ENCODE measurements around the gene AGMO.

The AGMO gene

DNA sequence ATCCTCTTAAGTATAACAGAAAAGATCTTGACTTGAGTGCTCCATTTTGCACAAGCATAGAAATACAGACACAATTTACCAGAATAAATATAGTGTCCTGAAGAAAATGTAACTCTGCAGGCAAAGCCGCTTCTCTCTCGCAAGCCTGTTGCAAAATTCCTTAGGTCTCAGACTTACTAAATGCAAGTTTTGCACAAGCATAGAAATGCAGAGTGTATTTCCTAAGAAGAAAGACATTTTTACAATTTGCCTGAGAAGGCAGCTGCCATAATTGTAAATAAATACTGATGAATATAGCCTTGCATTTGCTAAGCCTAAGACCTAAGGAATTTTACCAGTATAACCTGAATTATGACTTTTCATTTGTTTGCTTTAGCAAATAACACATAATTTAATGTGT is 67.1 kb downstream of the AGMO start:
- DNase-seq, result no peak

- no peak for DNase-seq
Observed at GRCh38 chr7:15491361-15491760, 70.5 kb downstream of the AGMO start.

DNA sequence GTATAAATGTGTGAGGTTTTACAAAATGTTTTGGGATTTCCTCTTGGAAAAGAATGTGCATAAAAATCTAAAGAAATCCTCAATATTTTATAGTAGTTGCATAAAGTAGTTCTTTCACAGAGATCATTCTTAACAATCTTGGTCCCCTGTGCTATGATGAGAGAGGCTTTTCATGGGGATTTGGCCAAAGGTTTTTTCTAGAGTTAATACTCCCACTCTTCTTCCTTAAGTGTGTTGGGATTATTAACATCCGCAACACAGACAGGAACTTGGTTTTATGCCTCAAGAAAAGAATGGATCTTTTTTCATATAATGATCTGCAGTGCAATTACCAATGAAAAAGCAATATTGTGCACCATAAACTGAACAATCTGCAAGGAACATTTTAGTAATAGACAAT is 71.5 kb downstream of the AGMO start:
- no peak for DNase-seq

- DNase-seq, result no peak
Observed at GRCh38 chr7:15489861-15490260, 72.0 kb downstream of the AGMO start.

GRCh38 chr7:15489383-15489782 is 72.4 kb downstream of the AGMO start:
- no peak for DNase-seq

- no peak for DNase-seq
Observed at GRCh38 chr7:15488401-15488800, 73.4 kb downstream of the AGMO start.

- no peak for DNase-seq
Observed at GRCh38 chr7:15487896-15488295, 73.9 kb downstream of the AGMO start.

DNA sequence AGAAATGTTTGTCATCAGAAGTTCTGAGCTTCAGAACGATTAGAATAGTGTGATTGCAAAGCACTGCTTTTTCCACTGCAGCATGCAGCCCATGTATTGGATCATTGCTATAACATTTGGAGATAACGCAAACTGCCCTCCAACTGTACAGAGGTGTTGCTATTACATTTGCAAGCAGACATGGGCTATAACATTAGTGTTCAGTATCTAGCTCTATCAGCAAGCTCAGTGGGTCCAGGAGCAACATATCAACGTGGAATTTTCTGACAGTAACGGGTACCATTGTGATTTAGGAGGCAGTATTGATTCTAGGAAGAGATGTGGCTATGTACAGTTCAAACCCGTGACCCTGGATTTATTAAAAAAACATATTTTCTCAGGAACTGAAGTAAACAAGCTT is 75.8 kb downstream of the AGMO start:
- no peak for DNase-seq

DNA sequence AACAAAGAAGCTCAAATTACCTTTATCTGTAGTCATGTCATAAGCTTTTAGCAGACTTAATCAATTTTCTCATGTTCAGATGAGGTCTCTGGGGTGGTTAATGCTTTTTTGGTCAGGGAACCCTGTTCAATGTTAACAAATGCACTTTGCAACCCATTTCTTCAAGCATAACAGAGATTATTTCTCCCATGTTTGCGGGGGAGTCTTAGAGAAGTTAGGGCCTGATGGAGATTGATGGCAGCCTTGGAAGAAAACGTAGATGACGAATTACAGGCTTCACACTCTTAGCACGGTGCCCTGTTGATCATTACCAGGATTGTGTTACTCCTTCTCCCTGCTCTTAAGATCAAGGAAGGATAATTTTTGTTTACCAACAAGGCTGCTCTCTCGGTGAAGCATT is 76.4 kb downstream of the AGMO start:
- no peak for DNase-seq

DNA sequence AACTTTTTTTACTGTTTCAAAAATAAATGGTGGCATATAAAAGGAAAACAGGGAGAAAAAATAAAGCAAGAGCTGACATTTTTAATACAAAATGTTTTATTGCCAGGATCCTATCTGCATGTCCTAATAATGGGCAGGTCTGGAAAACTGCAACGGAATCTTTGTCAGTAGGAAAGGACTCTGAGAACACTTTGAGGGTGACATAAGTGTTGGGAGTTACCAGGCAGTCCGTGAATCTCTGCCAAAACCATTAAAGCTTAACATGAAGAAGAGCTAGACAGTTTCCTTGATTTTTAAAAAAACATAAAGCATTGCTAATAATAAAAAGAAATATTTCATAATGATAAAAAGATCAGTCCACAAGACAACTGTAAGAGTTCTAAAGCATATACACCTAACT is 80.7 kb downstream of the AGMO start:
- no peak for DNase-seq

GRCh38 chr7:15478401-15478800 is 83.4 kb downstream of the AGMO start:
- no peak for DNase-seq

DNA sequence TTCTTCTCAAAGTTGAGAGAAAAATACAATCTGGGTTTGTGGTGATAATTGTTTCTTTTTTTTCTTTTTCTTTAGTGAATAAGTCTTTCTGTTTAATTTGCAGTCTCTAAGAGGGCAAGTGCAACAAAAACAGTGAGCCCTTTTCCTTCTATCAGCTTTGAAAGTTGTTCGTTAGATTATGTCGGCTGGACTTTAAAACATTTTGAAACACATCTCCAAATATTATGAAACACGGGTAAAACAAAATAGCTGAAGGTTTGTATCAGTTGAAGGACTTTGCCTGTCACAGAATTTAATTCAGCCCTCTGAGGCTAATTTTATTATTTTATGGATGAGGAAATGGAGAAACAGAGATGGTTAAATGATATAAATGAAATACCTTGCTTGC is 85.3 kb downstream of the AGMO start:
- no peak for DNase-seq

GRCh38 chr7:15475808-15476530 is 85.8 kb downstream of the AGMO start:
- DNase-seq, result no peak

GRCh38 chr7:15471669-15471950 is 90.2 kb downstream of the AGMO start:
- DNase-seq, result no peak

DNA sequence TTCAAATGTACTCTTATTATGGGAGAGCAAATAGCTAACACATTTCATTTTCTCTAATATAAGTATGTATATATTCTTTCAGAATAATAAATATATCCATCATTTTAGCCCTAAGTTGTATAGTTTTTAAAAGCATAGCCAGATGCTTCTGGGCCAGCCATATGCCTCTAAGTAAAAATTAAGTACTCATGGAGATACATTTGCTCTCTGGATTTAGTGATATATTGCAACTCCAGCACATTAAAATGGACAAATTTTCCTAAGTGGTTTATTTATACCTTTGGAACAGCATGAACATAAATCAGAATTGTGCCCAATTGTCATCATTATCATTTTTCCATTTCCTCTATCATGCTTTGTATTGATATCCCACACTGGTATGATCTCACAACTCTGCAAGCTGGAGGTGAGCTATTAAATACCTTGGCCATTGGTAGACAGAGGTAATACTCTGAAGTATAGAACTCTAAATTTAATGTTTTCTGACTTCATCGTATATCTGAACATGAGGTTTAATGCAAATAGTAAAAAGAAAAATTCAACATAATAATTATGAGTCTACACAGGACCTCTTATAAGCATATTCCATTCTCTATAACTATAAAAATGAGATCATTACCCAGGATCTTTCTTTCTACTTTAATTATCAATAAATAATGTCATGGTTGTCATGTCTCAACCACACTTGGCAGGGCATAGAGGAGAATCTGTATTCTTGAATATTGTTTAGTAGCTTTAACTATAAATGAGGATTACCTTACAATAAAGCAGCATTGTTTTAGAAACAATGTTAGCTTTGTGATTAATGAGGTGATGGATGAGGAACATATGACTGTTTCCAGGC is 90.8 kb downstream of the AGMO start:
- DNase-seq, result no peak

DNA sequence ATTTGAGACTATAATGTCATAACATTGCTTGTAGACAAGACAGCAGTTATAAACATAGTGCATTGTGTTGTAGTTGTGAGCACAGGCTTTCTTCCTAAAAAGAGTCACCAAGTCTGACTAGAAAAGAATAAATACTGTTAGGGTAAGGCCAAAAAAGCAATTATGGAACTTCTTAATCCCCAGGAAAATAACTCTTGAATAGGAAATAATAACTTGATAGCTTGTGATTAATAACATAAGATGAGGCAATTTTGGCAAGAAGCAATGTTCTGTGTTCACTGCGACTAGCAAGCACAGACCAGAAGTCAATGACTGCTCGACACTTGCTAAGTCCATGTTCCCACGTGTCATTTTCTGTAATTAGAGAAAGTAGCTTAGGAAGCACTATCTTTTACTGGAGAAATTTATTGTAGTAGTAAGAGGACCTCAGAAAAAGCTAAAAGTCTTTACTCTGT is 97.1 kb downstream of the AGMO start:
- DNase-seq, result no peak

GRCh38 chr7:15463801-15464666 is 97.8 kb downstream of the AGMO start:
- DNase-seq, result no peak

DNA sequence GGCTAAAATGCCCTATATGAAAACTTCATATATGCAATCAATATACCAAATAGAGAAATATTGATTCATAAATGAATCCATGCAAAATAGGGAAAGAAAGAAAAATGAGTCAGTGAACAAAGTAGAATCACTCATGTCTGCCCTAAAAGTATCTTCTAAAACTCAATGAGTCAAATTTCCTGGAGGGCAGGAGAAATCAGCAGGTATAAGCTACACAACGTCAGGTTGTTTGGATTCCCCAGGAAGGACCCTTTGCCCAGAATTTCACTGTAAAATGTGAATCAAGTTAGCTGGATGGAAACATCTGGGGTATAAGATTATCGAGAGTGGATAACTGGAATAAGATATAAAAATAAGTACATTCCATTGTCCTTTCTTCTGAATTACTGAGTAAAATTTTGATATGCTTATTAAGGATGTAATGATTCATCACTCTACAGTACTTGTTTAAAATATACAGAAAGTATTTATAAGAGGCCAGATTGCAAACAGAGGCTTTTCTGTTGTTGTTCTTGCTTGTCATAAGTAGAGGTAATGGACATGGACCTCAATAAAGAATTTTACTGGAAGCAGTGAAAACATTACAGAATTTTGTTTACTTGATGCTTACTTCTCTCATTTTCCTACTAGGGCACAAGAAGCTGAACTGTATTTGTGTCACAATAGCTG is 99.0 kb downstream of the AGMO start:
- DNase-seq, result no peak

DNA sequence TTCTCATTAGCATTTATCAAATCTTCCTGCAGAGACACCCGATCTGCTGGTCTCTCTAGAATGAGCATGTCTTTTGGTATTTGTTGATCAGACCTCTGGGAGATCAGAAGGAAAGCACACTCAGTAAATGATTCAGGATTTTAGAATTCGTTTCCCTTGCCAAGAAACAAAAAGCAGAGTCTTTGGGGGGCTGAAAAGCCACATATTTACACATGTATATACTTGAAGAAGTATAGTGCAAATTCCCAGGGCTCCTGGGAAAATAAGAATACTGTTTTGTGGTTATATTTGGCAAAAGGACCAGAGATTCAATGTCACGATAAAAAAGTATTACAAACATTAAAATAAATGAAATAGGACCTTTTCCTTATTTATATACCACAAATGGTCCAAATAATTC is 100.2 kb downstream of the AGMO start:
- DNase-seq, result no peak

DNA sequence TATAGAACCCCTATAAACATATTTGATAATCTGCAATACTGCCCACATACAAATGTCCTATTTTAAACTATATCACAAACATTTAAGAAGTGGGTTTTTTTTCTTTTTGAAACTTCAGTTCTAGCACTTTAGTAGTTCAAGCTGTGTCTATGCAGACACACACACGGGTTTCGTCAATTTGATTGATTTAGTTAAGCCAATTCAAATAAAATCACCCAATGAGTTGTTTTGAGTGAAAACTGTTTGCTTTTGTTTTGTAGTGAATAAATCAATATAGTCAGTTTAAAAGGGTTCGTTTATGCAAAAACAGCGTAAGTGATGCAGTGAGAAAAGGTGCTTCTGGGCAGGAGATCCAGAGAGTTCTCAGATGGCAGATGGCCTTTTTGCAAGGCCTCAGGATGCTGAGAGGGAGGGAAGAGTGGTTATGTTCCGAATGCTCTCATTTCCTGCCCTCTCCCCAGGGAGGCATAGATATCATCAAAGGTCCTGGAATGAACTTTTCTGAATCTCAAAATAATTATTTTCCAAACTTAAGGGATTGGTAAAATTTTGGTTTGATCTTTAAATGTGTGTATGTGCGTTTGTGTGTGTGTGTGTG is 102.7 kb downstream of the AGMO start:
- no peak for DNase-seq

DNA sequence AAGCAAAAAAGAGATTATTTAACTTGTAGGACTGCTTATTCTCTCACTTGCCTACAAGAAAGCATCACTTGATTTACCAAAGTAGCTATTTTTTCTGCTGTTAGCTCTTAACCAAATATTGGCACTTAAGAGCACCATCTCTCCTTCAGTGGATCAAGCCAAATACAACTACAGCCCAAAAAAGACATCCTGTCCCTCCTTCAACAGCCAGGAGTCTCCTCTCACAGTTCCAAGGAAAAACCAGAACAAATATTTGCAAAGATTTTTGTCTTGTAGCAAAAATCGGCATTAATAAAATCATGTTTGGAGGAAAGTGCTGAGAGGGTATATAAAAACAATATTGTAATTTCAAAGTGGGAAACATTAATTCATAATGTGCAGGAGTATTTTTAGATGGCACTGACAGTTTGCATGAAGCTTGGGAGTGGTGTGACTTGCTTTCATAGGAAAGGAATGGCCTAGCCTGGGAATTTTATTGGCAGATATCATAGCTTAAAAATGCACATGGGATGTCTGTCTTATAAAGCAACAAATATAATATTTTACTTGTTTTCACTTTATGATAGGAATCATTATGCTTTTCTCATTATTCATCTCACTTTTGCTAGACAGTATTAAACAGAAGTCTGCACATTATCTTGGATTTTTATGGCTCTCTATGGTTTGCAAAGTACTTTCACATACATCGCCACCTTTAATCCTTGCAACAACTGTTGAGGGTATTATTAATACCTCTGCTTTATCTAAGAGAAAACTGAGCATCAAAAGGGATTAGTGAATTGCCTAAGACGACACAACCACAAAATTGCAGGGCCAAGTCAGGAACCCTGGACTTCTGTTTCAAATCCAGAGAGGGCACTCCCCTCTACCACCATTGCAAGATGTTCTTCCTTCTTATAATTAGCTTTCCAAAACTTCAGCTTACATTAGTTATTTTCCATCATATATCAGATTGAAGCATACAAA is 103.5 kb downstream of the AGMO start:
- DNase-seq, result no peak

All from inflammatory macrophage treated with lipopolysaccharide for 1 hour (primary cell).